Raji (cell line): ENCODE measurements around the gene KIF9.

Experiments used
- POLR2A ChIP-seq: IDR thresholded peaks from 2 replicates; pipeline ENCODE4 v1.6.1; 2011; ENCODE audit warnings: low read depth, low read length, control low read depth; ENCODE audit not compliant: insufficient read depth

The KIF9 gene

DNA sequence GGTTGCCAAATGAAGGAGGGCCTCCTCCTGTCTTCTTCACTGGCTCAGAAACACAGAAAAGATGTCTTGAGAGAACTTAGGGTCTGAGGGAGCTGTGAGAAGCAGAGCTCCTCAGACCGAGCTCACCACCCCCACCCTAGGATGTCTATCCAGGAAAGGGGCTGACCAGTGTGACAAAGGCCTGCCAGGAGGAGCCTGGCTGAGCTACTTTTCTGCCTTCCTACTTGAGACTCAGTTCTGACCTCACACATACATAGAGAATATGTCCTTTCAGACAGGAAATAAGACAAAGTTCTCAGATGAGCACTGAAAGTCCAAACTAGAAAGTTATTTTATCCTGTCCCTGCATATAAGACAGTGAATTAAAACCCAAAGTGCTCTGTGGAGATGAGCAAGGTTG lies 54.5 kb downstream of the KIF9 start:
- TF ChIP-seq POLR2A: no peak

- TF ChIP-seq POLR2A: no peak
These were observed 54.9 kb downstream of the KIF9 start for GRCh38 chr3:47227678-47228077.

DNA sequence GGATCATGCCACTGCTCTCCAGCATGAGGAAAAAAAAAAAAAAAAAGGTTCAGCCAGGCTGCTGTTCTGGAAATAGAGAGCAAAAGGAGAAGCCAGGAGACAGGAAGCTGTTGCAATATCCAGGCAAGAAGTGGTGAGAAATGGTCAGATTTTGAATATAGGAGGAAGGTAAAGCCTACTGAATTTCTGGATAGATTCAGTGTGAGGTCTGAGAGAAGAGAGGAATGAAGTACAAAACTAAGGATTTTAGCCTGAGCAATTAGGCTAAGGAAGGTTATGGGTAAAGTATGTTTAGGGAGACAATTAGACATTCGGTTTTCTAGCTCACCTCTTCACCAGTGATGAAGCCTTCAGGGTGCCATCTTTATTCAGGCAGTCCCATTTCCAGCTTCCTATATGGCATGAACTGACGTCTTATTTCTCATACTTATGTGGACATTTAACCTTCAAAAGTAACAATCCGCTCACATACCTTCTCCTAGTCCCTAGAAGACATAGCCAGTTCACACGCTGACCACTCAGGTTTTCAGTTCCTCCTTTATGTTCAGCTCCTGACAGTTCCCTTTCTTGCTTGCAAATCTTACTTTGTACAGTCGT lies 57.2 kb downstream of the KIF9 start:
- TF ChIP-seq POLR2A: no peak

DNA sequence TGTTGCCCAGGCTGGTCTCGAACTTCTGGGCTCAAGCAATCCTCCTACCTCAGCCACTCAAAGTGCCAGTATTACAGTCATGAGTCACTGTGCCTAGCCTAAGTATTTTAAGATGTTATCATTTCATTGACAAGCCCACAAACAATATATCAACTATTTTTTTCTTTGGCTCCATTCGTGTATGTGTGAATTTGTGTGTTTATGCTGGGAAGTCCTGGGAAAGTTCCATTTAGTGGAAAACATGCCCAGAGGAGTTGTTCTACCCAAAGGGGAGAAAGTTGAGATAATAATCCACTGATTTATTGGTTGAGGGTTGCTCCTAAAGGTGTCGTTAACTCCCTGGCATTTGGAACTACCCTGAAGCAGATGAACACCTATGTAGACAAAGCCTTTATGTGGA lies 58.8 kb downstream of the KIF9 start:
- TF ChIP-seq POLR2A: no peak

DNA sequence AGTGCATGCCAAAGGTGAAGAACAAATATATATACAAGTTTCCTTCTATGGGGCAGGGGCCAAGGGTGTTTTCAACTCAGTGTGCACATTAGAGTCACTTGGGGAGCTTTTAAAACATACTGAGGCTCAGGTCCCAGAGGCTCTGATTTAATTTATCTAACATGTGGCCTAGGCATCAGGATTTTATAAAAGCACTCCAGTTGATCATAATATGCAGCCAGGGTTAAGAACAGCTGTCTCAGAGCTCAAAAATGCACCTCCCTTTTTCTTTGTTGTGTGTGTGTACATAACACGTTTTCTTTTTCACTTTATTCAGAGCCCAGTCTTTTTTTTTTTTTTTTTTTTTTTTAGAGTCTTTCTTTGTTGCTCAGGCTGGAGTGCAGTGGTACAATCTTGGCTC lies 60.8 kb downstream of the KIF9 start:
- no peak for TF ChIP-seq POLR2A

GRCh38 chr3:47210863-47211405 lies 71.7 kb downstream of the KIF9 start:
- no peak for TF ChIP-seq POLR2A

DNA sequence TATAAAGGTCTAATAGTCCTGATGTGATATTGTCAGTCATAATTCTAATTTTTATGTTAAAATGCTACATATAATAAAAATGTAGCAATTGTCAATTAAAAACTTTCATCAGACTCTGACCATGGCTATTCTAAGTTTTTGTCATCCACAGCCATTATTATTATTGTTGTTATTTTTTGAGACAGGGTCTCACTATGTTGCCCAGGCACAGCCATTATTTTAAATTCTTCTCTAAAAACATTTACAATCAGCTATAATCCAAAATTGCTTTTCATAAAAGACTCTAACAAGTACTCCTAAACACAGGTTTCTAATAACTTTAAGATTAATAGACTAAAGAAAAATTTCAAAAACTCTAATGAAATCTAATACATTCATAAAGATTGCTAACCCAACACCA lies 77.7 kb downstream of the KIF9 start:
- no peak for TF ChIP-seq POLR2A

GRCh38 chr3:47202542-47202941 lies 80.1 kb downstream of the KIF9 start:
- TF ChIP-seq POLR2A: no peak

GRCh38 chr3:47197287-47197686 lies 85.3 kb downstream of the KIF9 start:
- no peak for TF ChIP-seq POLR2A

DNA sequence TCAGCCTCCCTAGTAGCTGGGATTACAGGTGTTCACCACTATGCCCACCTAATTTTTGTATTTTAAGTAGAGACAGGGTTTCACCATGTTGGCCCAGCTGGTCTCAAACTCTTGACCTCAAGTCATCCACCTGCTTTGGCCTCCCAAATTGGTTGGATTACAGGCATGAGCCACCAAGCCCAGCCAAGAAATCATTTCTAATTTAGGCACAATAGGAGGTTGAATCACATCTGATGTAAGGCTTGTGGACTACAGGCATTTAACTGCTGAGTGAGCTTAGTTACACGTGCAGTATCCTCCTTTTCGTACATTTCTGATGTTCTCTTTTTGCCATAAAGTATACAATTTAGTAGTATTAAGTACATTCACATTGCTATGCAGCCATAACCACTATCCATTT lies 87.6 kb downstream of the KIF9 start:
- TF ChIP-seq POLR2A: no peak

DNA sequence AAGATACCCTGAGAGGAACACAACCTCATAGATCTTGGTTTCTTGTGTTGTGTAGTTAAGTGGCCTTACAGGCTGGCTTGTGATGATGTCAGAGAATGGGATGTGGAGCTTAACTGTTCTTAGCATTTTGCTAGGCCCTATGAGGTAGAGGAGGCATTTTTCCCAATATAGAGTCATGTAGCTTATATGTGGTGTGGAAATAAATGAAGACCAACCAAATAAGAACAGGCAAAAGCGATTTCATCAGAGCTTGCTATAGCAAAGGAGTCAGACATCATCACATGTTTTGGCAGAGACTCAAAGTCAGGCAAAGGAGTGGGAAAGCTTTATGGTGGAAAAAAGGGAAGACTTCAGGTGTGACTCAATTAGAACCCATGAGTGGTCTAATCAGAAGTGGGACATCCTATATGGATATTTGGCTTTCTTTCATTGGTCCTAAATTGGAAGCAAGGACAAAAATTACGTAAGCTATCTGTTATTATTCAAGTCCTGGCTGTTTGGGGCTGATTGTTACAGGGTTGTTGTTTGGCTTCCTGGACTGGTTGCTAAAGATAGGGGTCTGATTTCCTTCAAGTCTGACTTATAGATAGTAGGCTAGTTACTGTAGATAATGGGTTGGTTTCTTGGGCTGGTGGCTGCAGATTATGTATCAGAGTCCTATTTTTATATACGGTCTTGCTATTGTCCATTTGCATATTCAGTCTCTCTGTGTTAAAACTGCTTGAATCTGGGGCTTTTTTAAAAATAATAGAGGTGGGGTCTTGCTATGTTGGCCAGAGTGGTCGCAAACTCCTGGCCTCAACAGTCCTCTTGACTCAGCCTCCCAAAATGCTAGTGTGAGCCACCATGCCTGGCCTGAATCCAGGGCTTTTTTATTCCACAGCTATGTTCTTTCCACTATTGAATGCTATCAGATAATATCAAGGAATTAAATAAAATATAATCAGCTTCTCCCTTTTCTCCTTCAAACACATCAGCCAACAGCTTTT lies 88.4 kb downstream of the KIF9 start:
- no peak for TF ChIP-seq POLR2A

DNA sequence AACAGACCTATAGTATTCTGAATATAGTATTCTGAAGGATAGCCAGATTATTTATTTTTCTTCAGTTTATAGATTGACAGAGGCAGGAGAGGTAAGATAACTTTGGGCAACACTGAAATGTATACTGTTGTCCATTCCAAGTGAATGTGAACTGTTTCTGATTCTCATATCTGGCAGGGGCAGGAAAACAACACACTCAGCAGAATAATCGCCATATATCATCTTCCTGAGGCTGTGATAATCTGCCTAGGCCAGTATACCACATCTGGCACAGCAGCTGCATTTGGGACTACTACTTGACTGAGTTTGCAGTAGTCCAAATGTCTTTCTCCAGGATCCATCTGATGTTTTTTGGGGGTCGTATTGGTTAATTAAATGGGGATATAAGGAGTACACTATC lies 96.3 kb downstream of the KIF9 start:
- TF ChIP-seq POLR2A: no peak
